Upper lobe of right lung (tissue), 1 donor: Measurements from ENCODE around the gene BACH2. TPM values are rescaled to one million over a fixed set of nuclear protein-coding genes. Genes with fewer than 3 reads are reported as not detected.
A peak's percentile ranks its signal among the peaks of the same experiment; 100 is the strongest.

ENCODE experiments used
- ATAC-seq: fragments of 200-7000 bp; cut with Tn5 transposase; one replicate; pipeline ENCODE4 v1.9.1; 2020; ENCODE audit warnings: mild to moderate bottlenecking, moderate library complexity
- DNase-seq: peaks from one replicate; pipeline ENCODE4 v3.0.0-alpha.2; 2020
- H3K27ac ChIP-seq: fragments of 200-600 bp; one replicate; pipeline ENCODE4 v1.8.0; 2022
- H3K27me3 ChIP-seq: fragments of 200-600 bp; one replicate; pipeline ENCODE4 v1.8.0; 2022; ENCODE audit warnings: mild to moderate bottlenecking
- H3K36me3 ChIP-seq: fragments of 200-600 bp; one replicate; pipeline ENCODE4 v1.8.0; 2022
- H3K4me1 ChIP-seq: fragments of 200-600 bp; one replicate; pipeline ENCODE4 v1.8.0; 2022
- H3K4me3 ChIP-seq: fragments of 200-600 bp; one replicate; pipeline ENCODE4 v1.8.0; 2022; ENCODE audit warnings: mild to moderate bottlenecking
- H3K9me3 ChIP-seq: fragments of 200-600 bp; one replicate; pipeline ENCODE4 v1.8.0; 2022
- intact Hi-C: fragments of 100-400 bp; cut with DNase I; formaldehyde crosslinking; loops from one replicate; pipeline ENCODE4 v1.11.0; 2022
- total RNA-seq: library from RNA; stranded (reverse); fragmentation: NEBNext Ultra II Directional; extraction: Animal tissue kit (Norgen Biotek cat#: 25700); gene quantifications from one replicate; pipeline ENCODE4 v1.2.1, GENCODE V29; 2021
- TF ChIP-seq, protein P1 (sequence below): fragments of 200-600 bp; IDR thresholded peaks from one replicate; pipeline ENCODE4 v1.8.0; 2022; ENCODE audit warnings: antibody characterized with exemption
- donor health status: DM: no; HTN: yes; CAD: no; lungs with severe emphysema.

Gene BACH2
- total RNA-seq, 1 donor from 2014 or later, result 4.9 TPM

- intact Hi-C loops, result no loop called here
- Histone ChIP-seq H3K4me3 (no peak overlapping the region), H3K4me1 (peaks cover 22% of the 10 kb centered on the region), H3K27ac (no peak overlapping the region), H3K27me3 (no peaks in the 10 kb centered on the region), H3K9me3 (no peaks in the 10 kb centered on the region), H3K36me3 (no peaks in the 10 kb centered on the region)
- no peak for ATAC-seq
- no peak for DNase-seq
- TF ChIP-seq, protein P1, sequence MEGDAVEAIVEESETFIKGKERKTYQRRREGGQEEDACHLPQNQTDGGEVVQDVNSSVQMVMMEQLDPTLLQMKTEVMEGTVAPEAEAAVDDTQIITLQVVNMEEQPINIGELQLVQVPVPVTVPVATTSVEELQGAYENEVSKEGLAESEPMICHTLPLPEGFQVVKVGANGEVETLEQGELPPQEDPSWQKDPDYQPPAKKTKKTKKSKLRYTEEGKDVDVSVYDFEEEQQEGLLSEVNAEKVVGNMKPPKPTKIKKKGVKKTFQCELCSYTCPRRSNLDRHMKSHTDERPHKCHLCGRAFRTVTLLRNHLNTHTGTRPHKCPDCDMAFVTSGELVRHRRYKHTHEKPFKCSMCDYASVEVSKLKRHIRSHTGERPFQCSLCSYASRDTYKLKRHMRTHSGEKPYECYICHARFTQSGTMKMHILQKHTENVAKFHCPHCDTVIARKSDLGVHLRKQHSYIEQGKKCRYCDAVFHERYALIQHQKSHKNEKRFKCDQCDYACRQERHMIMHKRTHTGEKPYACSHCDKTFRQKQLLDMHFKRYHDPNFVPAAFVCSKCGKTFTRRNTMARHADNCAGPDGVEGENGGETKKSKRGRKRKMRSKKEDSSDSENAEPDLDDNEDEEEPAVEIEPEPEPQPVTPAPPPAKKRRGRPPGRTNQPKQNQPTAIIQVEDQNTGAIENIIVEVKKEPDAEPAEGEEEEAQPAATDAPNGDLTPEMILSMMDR, result no peak
Observed at GRCh38 chr6:90289902-90290301, 6.7 kb downstream of the BACH2 start.

GRCh38 chr6:90288404-90288803, 8.2 kb downstream of the BACH2 start:
- Histone ChIP-seq H3K27me3 (no peaks in the 10 kb centered on the region), H3K9me3 (no peaks in the 10 kb centered on the region), H3K4me3 (no peak overlapping the region), H3K4me1 (peaks cover 27% of the 10 kb centered on the region), H3K36me3 (no peaks in the 10 kb centered on the region), H3K27ac (no peak overlapping the region)
- intact Hi-C loops, result no loop called here
- TF ChIP-seq, protein P1, result no peak
- ATAC-seq, result no peak
- no peak for DNase-seq

GRCh38 chr6:90286884-90287488, 9.7 kb downstream of the BACH2 start:
- ATAC-seq (peak; percentile 77), DNase-seq (no peak)
- Histone ChIP-seq H3K9me3 (no peaks in the 10 kb centered on the region), H3K36me3 (no peaks in the 10 kb centered on the region), H3K4me1 (peaks cover 27% of the 10 kb centered on the region), H3K27me3 (no peaks in the 10 kb centered on the region), H3K4me3 (no peak overlapping the region), H3K27ac (no peak overlapping the region)
- intact Hi-C loops, result no loop called here
- TF ChIP-seq, protein P1, result peak; percentile 61

DNA sequence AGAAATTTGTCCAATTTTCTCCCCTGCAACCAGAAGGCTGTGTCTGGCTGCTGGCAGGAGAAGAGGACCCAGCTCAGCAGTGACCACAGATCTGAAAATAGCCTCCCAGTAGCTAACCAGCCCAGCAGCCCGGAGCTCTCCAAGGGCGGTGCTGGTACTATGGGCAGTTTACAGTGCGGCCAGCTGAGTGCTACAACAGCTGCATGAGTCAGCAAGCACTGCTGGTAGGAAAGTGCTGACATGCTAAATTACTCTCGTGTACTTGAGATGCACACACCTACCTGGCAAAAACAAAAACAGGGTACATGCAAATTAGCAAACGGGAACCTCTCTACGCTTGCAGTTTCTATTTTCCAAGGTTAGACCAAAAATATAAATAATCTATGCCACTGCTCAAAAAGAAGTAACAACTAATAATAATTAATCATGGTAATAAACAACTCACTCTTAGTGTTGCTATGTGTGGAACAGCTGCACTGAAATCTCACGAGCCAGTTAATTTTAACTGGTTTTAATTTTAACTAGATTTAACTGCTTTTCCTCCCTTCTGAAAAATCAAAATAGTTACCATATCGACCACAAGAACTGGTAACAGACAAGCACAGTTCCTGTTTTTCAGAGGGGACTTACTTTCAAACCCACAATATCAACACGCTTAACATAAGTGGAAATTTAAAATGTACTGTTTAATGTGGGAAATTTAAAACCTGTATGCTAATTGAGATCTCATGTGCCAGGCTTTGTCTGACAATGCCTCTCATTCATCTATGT, 10.8 kb downstream of the BACH2 start:
- H3K4me3 ChIP-seq, result peak overlapping the region; percentile 28
- ATAC-seq (peak; percentile 96), DNase-seq (peak; percentile 81)
- TF ChIP-seq, protein P1, result no peak
- no peak overlapping the region for H3K27ac ChIP-seq
- H3K36me3 ChIP-seq, result no peaks in the 10 kb centered on the region
- H3K27me3 ChIP-seq, result no peaks in the 10 kb centered on the region
- peaks cover 27% of the 10 kb centered on the region for H3K4me1 ChIP-seq
- intact Hi-C loops, result no loop called here
- no peaks in the 10 kb centered on the region for H3K9me3 ChIP-seq

DNA sequence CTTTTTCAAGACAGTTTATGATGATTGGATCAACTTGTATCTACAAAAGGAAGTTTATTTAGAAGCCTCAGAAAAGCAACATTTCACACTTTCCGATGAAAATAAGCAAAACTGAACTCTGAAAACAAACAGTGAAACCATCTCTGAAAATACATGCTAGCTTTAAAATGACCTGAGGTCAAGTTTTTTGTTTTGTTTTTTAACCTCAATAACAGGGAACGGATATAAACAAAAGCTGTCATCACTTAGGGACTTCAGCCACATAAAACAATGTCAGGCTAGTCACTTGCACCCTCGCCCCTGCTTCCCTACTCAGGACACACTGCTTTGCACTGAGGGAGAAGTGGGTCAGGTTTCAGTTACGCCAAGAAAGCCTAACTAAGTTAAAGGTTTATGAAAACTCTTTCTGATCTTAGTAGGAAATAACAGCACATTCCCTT, 11.6 kb downstream of the BACH2 start:
- intact Hi-C loops, result no loop called here
- Histone ChIP-seq H3K4me1 (peaks cover 27% of the 10 kb centered on the region), H3K27ac (no peak overlapping the region), H3K9me3 (no peaks in the 10 kb centered on the region), H3K36me3 (no peaks in the 10 kb centered on the region), H3K27me3 (no peaks in the 10 kb centered on the region), H3K4me3 (peak overlapping the region; percentile 28)
- DNase-seq, result no peak
- no peak for ATAC-seq
- TF ChIP-seq, protein P1, result no peak
